ENCODE measurements around the gene TBC1D2.

TBC1D2 gene

GRCh38 chr9:98236901-98237487 is 18.5 kb downstream of the TBC1D2 start:
- DNase-seq (ENCODE audit: low read depth), result no peak

- DNase-seq (ENCODE audit: low read depth), result no peak
Observed at GRCh38 chr9:98235126-98235525, 20.3 kb downstream of the TBC1D2 start.

GRCh38 chr9:98234245-98234825 is 21.1 kb downstream of the TBC1D2 start:
- DNase-seq (ENCODE audit: low read depth), result no peak

- DNase-seq (ENCODE audit: low read depth), result no peak
Observed at GRCh38 chr9:98232926-98233325, 22.5 kb downstream of the TBC1D2 start.

GRCh38 chr9:98231770-98232478 is 23.5 kb downstream of the TBC1D2 start:
- DNase-seq (ENCODE audit: low read depth), result no peak

GRCh38 chr9:98230789-98231188 is 24.7 kb downstream of the TBC1D2 start:
- no peak for DNase-seq (ENCODE audit: low read depth)

GRCh38 chr9:98230304-98230703 is 25.1 kb downstream of the TBC1D2 start:
- no peak for DNase-seq (ENCODE audit: low read depth)

GRCh38 chr9:98229620-98230019 is 25.8 kb downstream of the TBC1D2 start:
- DNase-seq (ENCODE audit: low read depth), result no peak

- no peak for DNase-seq (ENCODE audit: low read depth)
Observed at GRCh38 chr9:98229090-98229395, 26.4 kb downstream of the TBC1D2 start.

GRCh38 chr9:98228392-98229089 is 26.9 kb downstream of the TBC1D2 start:
- DNase-seq (ENCODE audit: low read depth), result no peak

GRCh38 chr9:98227883-98228282 is 27.6 kb downstream of the TBC1D2 start:
- no peak for DNase-seq (ENCODE audit: low read depth)

GRCh38 chr9:98226957-98227356 is 28.5 kb downstream of the TBC1D2 start:
- no peak for DNase-seq (ENCODE audit: low read depth)

- no peak for DNase-seq (ENCODE audit: low read depth)
Observed at GRCh38 chr9:98226516-98226915, 28.9 kb downstream of the TBC1D2 start.

GRCh38 chr9:98225015-98225442 is 30.4 kb downstream of the TBC1D2 start:
- no peak for DNase-seq (ENCODE audit: low read depth)

GRCh38 chr9:98222885-98223691 is 32.4 kb downstream of the TBC1D2 start:
- DNase-seq (ENCODE audit: low read depth), result no peak

GRCh38 chr9:98220911-98221310 is 34.5 kb downstream of the TBC1D2 start:
- DNase-seq (ENCODE audit: low read depth), result no peak

GRCh38 chr9:98219794-98220370 is 35.6 kb downstream of the TBC1D2 start:
- DNase-seq (ENCODE audit: low read depth), result no peak

- no peak for DNase-seq (ENCODE audit: low read depth)
Observed at GRCh38 chr9:98219364-98219716, 36.1 kb downstream of the TBC1D2 start.

- DNase-seq (ENCODE audit: low read depth), result no peak
Observed at GRCh38 chr9:98218562-98219363, 36.7 kb downstream of the TBC1D2 start.

GRCh38 chr9:98217255-98217654 is 38.2 kb downstream of the TBC1D2 start:
- DNase-seq (ENCODE audit: low read depth), result no peak

GRCh38 chr9:98216391-98216790 is 39.1 kb downstream of the TBC1D2 start:
- no peak for DNase-seq (ENCODE audit: low read depth)
